ENCODE measurements around the gene SAMD7. TPM values are rescaled to one million over a fixed set of nuclear protein-coding genes. Genes with fewer than 3 reads are reported as not detected.
A peak's percentile ranks its signal among the peaks of the same experiment; 100 is the strongest.

Gene SAMD7
- total and polyA plus RNA-seq, 9 donors, result not detected

- Histone ChIP-seq H3K4me1 (ENCODE audit: insufficient read depth) (no peaks in the 10 kb centered on the region), H3K4me3 (no peak overlapping the region), H3K27ac (no peak overlapping the region), H3K27me3 (no peaks in the 10 kb centered on the region), H3K36me3 (no peaks in the 10 kb centered on the region), H3K9me3 (no peaks in the 10 kb centered on the region)
- intact Hi-C loops (cut with DNase I), result no loop called here
- TF ChIP-seq, protein P1, sequence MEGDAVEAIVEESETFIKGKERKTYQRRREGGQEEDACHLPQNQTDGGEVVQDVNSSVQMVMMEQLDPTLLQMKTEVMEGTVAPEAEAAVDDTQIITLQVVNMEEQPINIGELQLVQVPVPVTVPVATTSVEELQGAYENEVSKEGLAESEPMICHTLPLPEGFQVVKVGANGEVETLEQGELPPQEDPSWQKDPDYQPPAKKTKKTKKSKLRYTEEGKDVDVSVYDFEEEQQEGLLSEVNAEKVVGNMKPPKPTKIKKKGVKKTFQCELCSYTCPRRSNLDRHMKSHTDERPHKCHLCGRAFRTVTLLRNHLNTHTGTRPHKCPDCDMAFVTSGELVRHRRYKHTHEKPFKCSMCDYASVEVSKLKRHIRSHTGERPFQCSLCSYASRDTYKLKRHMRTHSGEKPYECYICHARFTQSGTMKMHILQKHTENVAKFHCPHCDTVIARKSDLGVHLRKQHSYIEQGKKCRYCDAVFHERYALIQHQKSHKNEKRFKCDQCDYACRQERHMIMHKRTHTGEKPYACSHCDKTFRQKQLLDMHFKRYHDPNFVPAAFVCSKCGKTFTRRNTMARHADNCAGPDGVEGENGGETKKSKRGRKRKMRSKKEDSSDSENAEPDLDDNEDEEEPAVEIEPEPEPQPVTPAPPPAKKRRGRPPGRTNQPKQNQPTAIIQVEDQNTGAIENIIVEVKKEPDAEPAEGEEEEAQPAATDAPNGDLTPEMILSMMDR (IDR thresholded peaks at IDR 0.05), result no peak
- TF ChIP-seq EP300 (IDR thresholded peaks at IDR 0.05), result no peak
- DNase-seq, result no peak
- 60 to 66% (median 66%) methylated on average over 2 of the region's 2 CpGs for WGBS, 3 donors
Measured at GRCh38 chr3:169980055-169980454, 68.7 kb downstream of the SAMD7 start.

DNA sequence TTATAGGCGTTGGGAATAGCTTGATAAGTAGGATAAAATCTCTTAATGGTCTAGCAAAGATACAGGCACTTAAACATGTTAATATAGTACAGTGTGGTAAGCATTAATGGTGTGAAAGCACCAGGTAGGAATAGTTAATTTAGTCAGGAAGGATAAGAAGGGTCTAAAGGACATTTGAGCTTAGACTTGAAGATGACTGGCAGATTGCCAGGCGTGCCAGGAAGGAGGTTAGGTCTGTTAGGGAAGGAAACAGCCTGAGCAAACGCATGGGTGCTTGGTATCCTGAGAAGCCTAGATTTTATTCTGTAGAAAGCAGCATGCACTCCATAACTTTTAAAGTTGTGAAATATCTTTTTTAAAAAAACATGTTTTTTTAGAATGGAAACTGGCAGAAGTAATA, 72.9 kb downstream of the SAMD7 start:
- intact Hi-C loops (cut with DNase I), result no loop called here
- DNase-seq, result peak in 1 of 5 donors; percentile 18
- no peak overlapping the region for H3K4me3 ChIP-seq
- no peaks in the 10 kb centered on the region for H3K27me3 ChIP-seq
- no peak for TF ChIP-seq POLR2A (IDR thresholded peaks at IDR 0.05)
- no peak overlapping the region for H3K27ac ChIP-seq
- H3K9me3 ChIP-seq, result no peaks in the 10 kb centered on the region
- no peaks in the 10 kb centered on the region for H3K4me1 ChIP-seq (ENCODE audit: insufficient read depth)
- H3K36me3 ChIP-seq, result no peaks in the 10 kb centered on the region
- 82 to 88% (median 87%) methylated on average over 3 of the region's 3 CpGs for WGBS, 3 donors

Other genes with a start within 250 kb of the SAMD7 start
- gene MECOM, start 247.9 kb upstream of the SAMD7 start, total RNA-seq, result 10 to 100 TPM in 3 of 7 donors, 1 to 10 TPM in 4; 4.3 to 24.1 (median 9.0) TPM
- 1 to 10 TPM; 5.9 to 6.2 TPM for gene MECOM, start 247.9 kb upstream of the SAMD7 start, polyA plus RNA-seq
- 100 to 1,000 TPM in 2 of 7 donors, 1 to 10 TPM in 5; 2.4 to 467 (median 5.2) TPM for gene TERC, start 146.5 kb upstream of the SAMD7 start, total RNA-seq
- not detected for gene TERC, start 146.5 kb upstream of the SAMD7 start, polyA plus RNA-seq
- 1 to 10 TPM in 6 of 7 donors, under 1 TPM in 1; 0.34 to 3.8 (median 3.1) TPM for gene ACTRT3, start 142.0 kb upstream of the SAMD7 start, total RNA-seq
- 1 to 10 TPM; 1.5 to 2.0 TPM for gene ACTRT3, start 142.0 kb upstream of the SAMD7 start, polyA plus RNA-seq
- gene MYNN, start 138.2 kb upstream of the SAMD7 start, total RNA-seq, result 10 to 100 TPM; 14.1 to 23.6 (median 20.0) TPM
- gene MYNN, start 138.2 kb upstream of the SAMD7 start, polyA plus RNA-seq, result 10 to 100 TPM; 10.1 to 10.3 TPM
- under 1 TPM in 5 of 7 donors, not detected in 2; 0.23 to 0.43 (median 0.26) TPM for gene LRRIQ4, start 98.7 kb upstream of the SAMD7 start, total RNA-seq
- under 1 TPM; 0.05 to 0.17 TPM for gene LRRIQ4, start 98.7 kb upstream of the SAMD7 start, polyA plus RNA-seq
- gene LRRC34, start 98.7 kb upstream of the SAMD7 start, total RNA-seq, result 1 to 10 TPM; 3.3 to 8.1 (median 4.3) TPM
- 1 to 10 TPM; 1.7 to 3.3 TPM for gene LRRC34, start 98.7 kb upstream of the SAMD7 start, polyA plus RNA-seq
- gene LRRC31, start 41.6 kb upstream of the SAMD7 start, total RNA-seq, result not detected
- not detected for gene LRRC31, start 41.6 kb upstream of the SAMD7 start, polyA plus RNA-seq
- gene SEC62, start 55.2 kb downstream of the SAMD7 start, total RNA-seq, result 100 to 1,000 TPM in 5 of 7 donors, 10 to 100 TPM in 2; 34.0 to 178 (median 131) TPM
- gene SEC62, start 55.2 kb downstream of the SAMD7 start, polyA plus RNA-seq, result 100 to 1,000 TPM in 1 of 2 donors, 10 to 100 TPM in 1; 49.6 to 113 TPM
- gene GPR160, start 126.4 kb downstream of the SAMD7 start, total RNA-seq, result 1 to 10 TPM in 3 of 7 donors, under 1 TPM in 4; 0.35 to 6.1 (median 0.97) TPM
- 1 to 10 TPM in 1 of 2 donors, under 1 TPM in 1; 0.74 to 2.8 TPM for gene GPR160, start 126.4 kb downstream of the SAMD7 start, polyA plus RNA-seq